Activated CD4-positive, CD25-positive, alpha-beta regulatory T cell treated with anti-CD3 and anti-CD28 coated beads, Interleukin-2, amount 50 U/mL, for 72 hours (primary cell): ENCODE data around the gene RABGAP1.

ENCODE experiments used
- DNase-seq: peaks from one replicate; pipeline ENCODE4 v3.0.0; 2021

Gene RABGAP1

DNA sequence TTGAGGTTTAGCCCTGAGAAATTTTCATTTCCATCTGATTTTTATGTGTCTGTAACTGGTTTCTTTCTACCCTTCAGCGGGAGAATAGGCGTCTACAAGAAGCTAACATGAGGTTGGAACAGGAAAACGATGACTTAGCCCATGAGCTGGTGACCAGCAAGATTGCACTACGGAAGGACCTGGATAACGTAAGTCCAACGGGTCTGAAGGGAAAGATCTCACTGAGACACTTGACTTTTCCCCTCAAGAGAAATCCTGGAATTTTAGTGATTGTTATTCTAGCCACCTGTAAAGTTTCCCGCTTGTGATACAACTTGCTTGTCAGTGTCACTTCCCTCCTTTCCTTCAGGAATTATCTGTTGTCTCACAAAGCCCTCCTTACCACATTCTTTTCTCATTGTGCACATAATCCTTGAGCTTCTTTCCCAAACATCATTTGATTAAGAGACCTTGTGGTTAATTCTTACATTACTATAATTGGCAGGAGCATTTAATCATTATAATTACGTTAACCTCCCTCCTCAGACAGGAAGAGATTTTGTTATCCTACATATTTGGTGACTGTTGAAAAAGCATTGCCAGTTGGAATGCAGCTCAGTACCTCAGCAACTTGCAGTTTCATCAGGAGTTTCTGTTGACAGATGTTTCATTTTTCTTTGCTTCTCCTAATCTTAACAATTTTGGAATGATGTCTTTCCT, 149.5 kb downstream of the RABGAP1 start:
- no peak for DNase-seq

DNA sequence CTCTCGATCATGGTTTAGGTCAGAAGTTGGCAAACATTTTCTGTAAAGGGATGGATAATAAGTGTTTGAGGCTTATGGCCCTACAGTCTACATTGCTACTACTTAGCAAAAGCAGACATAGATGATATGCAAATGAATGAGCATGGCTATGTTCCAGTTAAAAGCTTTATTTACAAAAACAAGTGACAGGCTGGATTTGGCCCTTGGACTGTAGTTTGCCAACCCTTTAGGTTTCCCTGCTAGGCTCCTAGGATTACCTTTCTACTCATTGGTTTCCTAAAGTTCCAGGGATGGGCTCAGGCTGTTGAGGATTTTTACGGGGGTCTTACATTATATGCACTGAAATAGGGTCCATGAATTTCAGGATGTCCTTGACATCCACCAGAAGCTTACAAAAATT, 150.1 kb downstream of the RABGAP1 start:
- no peak for DNase-seq

DNA sequence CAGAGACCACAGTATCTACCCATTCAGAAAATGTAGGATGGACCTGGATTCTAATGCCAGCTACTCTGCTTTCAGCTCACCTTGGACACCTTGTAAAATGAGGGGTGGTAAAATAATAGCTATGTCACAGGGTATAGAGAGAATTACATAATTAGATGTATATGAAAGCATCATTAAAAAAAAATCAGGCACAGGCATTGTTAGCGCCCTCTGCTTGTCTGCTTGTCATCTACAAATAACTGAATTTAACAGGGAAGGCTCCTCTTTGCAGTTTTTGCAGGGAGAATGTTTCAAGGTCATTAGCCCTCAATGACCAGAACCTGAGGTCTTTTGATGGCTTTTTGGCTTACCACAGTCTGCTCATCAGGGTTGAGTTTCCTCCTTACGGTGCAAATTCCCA, 150.6 kb downstream of the RABGAP1 start:
- no peak for DNase-seq

DNA sequence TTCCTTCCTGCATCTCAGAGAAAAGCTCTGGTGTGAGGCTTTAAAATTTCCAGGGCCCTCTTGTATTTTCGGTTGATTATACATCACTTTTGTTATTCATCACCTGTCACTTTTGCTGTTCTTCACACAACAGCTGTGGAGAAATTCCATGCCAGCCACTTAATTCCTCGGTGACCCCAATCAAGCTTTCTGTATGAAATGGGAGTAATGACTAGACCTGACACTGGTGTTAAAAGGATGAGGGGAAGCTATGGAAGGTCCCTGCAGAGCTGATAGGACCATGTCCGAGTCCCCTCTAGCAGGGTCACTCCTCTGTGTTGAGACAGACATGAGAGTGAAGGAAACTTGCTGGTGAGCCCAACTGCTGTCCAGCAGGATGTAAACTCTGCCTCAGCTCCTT, 152.3 kb downstream of the RABGAP1 start:
- no peak for DNase-seq

DNA sequence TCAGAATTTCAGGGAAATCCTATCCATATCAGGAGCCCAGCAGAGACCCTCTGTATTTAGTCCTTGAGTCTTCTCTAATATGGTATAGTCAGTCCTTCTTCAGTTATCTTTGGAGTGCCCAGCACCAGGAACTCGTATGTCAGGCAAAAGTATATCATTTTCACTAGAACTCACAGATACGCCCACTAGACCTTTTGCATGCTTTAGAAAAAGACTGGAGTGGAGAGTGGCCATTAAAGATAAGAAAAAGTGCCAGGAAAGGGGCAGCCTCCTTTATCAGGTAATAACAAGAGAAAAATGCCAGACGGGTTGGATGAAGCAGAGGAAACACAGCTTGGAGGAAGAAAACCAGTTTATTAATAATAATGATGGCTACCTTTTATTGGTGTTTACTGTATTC, 156.2 kb downstream of the RABGAP1 start:
- no peak for DNase-seq

DNA sequence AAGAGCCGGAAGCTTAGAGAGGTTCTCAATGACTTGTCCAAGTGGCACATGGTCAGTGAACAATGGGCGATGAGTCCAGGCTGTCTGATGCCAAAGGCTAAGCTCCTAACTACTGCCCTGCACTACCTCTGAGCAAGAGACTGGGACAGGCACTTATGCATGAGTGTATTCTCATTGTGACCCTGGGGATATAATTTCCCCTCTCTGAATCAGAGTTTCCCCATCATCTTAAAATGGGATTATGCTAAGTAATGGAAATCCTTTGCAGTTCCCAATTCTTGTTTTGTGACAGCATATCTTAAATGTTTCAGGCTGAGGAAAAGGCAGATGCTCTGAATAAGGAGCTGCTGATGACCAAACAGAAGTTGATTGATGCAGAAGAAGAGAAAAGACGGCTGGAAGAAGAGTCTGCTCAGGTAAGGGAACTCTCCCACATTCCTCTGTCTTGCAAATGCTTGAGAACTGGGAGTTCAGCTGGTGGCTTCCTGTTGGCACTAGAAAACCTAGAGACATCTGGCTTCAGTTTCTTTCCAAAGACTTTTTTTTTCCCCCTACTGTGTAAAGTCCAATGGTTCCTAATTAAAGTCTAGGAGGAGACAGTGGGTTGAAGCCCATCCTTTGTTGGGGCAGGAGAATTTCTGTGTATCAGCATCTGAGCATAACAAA, 156.7 kb downstream of the RABGAP1 start:
- DNase-seq = no peak

DNA sequence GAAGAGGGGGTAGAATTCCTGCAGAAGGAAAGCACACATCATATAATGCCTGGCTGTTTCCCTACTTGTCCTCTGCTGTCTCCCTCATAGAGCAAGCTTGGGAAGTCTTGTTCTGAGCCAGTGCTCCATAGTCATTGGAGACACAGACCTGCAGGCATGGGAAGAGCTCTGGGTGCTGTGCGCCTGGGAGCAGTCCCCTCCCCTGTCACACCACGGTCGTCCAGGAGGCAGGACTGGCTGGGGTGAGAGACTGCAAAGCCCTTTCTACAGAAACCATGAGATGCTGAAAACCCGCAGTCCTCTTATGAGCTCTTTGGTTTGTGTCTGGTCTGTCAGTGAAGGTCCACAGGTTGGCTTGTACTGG, 157.3 kb downstream of the RABGAP1 start:
- no peak for DNase-seq

DNA sequence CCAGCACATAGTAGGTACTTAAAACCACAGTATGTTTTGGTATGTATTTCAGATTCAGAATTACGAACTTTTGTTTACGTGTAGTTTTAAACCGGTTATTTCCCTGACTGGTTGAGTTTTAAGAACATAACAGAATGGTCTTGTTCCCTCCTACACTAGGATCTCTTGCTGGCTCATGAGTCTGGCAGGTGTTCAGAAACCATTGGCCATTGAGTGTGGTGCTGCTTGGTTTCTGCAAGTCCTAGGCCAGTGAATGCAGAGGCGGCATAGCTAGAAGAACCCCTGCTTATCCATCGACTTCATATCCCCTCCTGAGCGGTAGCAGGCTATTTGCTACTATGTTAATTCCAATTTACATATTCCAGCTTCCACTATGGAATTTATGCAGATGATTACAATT, 158.2 kb downstream of the RABGAP1 start:
- no peak for DNase-seq

DNA sequence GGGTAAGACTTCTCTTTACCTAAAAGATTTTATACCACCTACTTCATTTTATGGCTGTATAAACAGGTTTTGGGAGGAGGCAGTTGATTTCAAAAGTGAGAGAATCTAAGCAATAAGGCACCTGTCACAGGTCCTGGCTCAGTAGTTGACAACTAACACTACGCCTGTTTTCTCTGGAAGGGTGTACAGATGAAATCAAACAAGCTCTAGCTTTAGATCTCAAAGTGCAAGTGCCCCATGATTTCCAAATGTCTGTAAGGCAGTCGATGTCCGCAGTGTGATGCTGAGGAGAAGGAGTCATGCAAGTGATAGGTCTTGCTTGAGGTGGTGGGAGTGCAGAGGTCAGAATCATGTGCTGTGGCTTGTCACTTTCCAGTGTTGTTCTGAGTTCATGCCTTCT, 158.7 kb downstream of the RABGAP1 start:
- no peak for DNase-seq

DNA sequence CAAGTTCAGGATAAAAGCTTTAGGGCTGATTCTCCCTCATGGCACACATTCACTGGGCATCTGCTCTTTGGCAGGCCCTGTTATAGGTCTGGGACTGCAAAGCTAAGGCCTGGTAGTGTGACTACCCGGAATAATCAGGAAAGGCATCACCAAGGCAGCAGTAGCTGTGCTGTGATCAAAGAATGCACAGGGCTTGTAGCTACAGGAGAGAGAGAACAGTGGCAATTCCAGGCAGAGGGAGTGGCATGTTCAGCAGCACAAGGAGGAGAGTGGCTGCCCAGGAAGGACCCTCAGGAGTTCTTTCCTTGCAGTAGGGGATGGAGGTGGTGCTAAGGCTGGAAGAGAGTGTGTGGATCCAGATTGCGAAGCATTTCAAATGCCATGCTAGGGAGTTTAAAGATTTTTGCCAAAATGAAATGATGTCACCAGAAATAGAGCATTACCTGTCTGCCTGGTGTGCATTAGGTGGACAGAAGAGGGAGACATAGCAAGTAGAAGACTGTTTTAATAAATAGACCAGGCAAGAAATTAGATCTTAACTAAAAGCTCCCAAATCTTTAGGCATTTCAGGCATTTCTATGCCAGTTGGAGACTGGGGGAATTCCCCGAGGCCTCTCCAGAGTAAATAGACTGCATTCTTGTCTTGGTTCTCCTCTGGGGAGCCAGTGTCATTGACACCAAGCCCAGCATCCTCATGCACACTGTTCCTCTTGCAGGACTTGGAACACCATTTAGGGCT, 161.7 kb downstream of the RABGAP1 start:
- DNase-seq = no peak

DNA sequence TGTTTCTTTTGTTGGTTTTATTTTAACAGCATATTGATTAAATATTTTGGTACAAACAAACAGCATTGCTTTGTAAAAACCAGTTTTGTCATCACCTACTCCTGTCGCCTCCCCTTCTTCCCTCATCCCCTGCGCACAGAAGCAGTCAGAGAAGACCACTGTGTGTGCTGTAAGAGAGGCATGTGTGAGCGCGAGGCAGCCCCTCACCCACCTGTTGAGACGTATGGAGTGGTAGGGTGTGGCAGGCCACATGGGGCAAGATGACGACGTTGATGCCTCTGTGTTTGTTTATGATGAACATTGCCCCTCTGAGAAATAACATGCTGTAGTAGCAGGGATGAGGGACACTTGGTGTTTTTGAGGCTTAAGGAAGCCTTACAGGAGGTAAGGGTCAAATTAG, 164.0 kb downstream of the RABGAP1 start:
- no peak for DNase-seq

DNA sequence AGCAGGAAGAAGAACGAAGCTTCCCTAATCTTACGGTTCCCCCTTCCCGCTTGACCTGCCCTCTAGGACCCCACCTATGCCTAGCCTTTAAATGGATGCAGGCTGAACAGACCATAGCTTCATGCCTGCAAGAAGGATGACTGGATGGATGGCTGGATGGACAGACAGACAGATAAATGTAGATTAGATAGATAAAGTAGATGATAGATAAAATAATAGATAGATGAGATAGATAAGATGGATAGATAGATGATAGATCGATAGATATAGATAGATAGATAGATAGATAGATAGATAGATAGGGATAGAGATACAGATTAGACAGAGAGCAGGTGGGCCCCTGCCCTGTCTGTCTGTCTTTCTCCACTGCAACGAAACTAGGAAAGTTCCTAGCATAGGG, 164.7 kb downstream of the RABGAP1 start:
- no peak for DNase-seq

DNA sequence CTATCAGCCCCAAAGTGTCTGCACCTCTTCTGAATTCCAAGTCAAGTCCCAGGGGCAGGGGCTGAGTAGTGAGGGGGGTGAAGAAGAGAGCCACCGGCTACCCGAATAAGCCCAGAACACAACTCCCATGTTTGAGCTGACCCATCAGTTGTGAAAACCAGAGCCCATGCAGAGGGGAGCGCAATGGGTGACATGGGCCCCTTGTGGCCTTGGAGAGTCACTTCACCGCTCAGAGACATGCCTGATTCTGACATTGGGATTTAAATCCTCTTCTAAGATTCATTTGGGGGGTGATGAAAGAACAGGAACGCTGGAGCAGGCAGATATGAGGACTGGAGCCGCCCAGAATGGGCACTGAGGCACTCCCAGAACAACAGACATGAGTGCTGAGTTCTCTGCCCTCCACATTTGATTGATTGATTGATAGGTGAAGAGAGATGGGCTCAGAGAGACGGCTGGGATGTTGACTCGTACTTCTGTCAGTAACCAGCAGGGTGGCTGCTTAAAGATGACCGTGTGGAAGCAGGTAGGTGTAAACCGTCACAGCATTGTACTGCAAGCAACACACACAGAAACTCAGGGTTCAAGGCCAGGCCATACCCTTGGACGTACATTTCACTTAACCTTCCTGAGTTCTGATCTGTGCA, 166.9 kb downstream of the RABGAP1 start:
- DNase-seq = no peak

DNA sequence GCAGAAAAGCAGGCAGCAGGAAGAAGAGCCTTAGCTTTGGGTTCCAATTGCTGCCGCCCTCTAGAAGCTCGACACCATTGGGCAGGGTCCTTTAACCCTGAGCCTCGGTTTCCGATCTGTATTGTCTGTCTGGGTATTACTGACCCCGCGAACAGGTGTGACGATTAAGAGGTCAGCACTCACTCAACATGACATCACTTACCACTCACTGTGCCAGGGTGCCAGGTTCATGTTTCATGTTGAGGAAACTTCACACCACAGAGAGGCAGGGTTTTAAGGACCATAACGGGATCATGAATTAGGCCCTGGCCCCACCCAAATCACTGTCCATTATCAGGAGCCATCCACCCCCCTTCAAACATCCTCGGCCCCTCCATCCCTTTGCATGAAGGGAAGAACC, 168.2 kb downstream of the RABGAP1 start:
- no peak for DNase-seq

DNA sequence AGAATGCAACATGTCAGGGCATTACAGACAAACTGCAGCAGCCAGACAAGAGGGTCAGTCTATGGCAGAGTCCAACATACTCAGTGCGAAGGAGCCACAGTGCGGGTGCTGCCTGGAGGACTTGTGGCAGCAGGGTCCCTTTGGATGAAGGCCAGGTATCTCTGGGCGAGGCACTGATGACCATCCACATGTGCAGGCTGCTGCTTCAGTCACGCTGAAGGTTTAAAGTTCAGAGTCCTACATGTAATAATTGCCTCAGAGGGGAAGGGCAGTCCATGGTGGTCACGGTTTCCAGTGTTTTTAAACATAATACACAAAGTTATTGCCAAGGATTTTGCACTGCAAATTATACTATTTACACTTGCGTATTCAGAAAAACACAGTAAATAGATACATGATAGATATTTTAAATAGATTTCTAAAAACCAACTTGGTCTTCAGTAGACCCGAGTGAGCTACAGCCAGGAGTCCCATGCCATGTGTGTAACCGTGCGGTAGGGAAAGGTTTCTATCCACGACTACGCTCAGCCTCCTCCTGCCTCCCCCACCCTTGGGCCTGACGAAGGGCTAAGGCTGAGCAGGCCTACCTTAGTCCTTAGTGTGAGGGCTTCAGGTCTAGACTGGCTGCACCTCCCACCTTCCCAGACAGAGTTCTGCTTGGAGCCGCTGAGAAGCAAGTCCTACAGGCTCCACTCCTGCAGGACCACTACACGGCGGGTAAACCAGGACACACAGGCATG, 168.9 kb downstream of the RABGAP1 start:
- no peak for DNase-seq

DNA sequence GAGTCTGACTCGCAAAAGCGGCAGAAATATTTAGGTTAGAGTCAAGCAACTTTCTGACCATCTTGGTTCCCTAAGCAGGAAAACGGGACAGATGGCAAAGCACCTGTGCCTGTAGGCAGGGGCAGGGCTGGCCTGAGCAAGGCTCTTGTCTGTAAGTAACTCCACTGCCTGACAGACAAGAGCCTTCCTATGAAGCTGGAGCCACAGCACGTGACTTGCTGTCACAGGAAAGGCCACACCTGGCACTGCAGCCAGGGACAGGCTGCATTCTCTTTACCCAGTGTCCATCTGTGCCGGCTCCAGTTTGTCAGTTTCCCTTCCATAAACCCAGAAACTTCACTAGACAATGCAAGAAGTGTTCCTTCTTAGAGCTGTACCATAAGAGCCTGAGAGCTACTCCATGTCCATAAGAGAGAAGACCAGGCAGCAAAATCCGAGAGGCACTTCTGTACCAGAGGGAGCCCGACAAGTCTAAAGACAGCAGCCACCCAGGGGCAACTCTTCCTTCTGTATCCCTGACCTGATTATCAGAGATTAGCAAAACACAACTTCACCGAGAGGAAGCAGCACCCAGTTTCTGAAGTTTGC, 170.7 kb downstream of the RABGAP1 start:
- DNase-seq = no peak

DNA sequence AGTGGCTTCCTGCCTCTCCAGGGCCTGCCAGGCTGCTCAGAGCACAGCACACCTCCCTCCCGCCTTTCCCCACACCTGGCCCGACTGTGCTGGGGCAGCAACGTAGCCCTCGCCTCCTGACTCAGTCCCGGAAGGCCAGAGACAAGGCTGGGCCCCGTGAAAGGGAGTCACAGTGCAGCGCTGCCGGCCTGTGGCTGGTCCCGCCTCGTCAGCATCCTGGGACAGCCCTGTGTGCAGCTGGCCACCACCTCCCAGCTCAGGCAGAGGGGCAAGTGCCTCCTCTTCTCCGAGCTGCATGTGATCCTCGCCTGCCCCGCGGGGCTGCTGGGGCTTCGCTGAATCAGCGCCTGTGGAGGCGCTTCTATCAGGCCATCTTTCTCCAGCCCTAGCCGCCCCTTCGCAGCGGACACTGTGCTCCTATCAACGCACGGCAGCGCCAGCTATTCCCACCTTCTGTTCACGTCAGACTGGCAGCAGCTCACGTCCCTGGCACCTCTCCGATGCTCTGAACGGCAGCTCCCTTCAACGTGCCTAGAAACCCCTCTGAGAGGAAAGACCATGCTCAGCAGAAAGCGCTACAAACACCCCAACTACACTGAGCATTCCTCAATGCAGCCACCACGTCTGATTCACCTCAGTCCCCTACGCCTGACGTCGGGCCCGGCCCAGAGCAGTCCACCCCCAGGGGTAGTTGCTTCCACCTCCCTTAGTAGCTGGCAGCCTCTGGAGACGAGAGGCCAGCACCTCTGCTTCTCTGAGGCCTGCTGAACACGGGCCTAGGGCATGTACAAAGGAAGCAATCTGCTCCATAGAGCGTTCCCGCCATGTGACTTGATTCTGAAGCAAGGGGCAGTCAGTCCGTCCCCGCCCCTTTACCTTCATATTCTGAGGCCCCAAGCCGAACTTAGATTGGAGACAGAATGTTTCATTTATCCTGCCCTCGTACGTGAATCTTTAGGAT, 171.5 kb downstream of the RABGAP1 start:
- no peak for DNase-seq

DNA sequence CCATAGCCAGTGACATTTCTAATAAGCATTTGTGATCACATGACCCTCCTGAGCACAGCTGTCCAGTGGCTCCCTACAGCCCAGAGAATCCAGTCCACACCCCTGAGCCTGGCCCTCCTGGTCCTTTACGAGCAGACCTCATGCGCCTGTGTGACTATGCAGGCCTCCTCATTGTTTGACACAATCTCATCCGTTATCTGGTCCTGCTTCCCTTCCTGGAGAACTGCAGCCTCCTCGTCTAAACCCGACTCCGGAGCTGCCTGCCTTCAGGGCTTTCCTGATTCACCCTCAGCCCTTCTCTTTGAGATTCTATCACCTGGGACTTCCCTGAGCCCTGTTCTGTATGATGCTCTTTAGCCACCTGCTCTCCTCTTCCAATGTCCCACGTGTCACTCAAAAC, 172.4 kb downstream of the RABGAP1 start:
- no peak for DNase-seq

DNA sequence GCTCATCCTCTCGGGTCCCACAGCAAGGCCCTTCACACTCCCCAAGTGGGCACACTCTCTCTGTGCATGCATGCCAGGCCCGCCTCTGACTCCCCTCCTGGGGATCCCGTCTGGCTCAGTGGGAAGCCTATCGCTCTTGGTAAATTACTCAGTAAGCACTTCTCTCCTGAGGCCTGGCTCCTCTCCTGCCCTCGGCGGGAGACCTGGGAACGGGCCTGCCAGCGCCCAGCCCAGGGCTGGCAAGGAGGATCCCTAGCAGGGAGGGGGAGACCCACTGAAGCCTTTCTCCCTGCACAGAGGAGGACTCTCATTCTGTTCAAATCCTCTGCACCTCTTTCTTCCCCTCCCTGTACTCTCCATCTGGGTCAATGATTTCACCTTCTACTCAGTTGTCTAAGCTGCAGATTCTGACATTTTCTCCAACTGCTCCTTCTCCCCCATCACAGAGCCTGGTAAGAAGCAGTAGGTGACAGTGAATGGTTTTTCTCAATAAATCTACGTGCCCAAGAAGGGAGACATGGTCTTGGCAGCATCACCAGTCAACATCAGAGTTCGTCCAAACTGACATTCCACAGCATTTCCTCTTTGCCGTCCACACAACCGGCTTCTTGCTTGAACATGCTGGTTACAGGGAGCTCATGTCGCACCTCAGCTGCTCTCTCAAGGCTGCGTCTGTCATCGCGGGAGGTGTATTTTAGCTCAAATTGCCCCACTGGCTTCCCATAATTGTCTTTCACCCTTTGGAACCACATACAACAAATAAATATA, 174.5 kb downstream of the RABGAP1 start:
- no peak for DNase-seq

DNA sequence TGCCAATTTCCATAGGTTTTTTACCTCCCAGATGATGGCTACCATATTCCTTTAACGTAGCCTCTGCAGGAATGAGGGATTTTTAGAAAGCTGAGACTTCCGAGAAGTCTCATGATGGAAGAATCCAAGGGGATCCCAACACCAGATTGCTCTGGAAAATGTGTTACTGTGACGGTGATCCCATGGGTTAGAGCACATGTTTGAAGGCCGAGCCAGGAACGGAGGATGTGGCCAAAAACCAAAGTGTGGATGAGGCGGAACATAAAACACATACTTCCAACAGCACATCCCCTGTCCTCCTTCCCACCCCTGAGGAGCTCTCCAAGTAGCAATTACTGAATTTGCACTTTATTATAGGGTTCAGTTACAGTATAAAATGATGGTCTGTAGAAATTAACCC, 175.2 kb downstream of the RABGAP1 start:
- DNase-seq = no peak

DNA sequence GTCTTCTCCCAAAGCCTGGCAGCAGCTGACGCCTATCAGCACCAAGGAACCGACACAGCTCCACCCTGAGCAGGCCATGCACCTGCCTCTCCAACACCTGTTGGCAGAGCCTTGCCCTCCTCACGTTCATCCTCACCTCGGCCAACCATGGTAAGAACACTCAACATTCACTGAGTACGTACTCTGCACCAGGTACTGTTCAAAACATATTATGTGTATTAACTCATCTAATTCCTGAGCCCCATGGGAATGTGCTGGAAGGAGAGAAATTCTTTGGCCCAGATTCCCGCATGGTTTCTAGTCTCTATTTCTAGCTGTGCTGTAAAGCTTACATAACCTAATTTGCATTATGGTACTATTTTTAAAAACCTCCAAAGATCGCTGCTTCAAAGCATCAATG, 178.7 kb downstream of the RABGAP1 start:
- DNase-seq = no peak
